Stimulated activated CD8-positive, alpha-beta memory T cell treated with anti-CD3 and anti-CD28 coated beads, Interleukin-15, amount 100 ng/mL, for 24 hours (primary cell): ENCODE results near the gene ACER1.
"Not testable (repeated sequence)": the region's sequence is repeated elsewhere in the genome, so short reads cannot be mapped to it uniquely, and the experiment has no call there.

Experiments
- DNase-seq: peaks from one replicate; pipeline ENCODE4 v3.0.0-alpha.2; 2020; ENCODE audit warnings: low read depth

Gene ACER1, protein sequence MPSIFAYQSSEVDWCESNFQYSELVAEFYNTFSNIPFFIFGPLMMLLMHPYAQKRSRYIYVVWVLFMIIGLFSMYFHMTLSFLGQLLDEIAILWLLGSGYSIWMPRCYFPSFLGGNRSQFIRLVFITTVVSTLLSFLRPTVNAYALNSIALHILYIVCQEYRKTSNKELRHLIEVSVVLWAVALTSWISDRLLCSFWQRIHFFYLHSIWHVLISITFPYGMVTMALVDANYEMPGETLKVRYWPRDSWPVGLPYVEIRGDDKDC

DNA sequence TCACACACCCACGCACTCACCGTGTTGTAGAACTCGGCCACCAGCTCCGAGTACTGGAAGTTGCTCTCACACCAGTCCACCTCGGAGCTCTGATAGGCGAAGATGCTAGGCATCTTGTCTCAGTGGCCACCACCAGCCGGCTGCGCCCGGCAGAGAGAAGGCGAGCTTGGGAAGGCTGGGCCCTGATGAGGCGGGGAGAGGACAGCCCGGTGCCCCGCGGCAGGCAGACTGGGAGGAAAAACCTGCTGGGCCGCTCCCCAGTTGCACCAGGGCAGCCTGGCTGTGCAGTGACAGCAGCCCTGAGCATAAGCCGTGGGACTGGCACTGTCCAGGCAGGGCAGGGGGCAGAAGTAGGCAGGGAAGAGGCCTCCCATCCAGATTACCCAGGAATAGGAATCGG, at the start of gene ACER1:
TSS of gene ACER1 (minus strand) at position 174 of the 400 bp plus-strand sequence. CDS start at position 113, 61 bp downstream.
- no peak for DNase-seq

DNA sequence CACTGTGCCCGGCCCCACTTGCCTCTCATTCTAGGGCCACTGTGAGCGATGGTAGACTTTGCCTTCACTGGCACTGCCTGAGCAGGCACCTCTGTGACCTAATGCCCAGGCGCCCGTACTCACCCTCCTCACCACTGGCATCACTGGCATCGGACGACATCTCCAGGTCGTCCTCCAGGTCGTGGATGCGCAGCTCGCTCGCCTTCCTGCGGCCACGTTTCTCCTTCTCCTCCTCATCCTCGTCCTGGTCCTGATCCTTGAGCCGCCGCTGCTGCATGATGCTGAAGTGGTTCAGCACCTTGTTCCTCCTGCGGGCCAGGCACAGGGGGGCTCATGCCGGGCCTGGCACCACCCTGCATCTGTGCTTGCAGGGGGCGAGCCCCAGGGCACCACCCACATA, 49.8 kb upstream of the ACER1 start:
- DNase-seq, result no peak

DNA sequence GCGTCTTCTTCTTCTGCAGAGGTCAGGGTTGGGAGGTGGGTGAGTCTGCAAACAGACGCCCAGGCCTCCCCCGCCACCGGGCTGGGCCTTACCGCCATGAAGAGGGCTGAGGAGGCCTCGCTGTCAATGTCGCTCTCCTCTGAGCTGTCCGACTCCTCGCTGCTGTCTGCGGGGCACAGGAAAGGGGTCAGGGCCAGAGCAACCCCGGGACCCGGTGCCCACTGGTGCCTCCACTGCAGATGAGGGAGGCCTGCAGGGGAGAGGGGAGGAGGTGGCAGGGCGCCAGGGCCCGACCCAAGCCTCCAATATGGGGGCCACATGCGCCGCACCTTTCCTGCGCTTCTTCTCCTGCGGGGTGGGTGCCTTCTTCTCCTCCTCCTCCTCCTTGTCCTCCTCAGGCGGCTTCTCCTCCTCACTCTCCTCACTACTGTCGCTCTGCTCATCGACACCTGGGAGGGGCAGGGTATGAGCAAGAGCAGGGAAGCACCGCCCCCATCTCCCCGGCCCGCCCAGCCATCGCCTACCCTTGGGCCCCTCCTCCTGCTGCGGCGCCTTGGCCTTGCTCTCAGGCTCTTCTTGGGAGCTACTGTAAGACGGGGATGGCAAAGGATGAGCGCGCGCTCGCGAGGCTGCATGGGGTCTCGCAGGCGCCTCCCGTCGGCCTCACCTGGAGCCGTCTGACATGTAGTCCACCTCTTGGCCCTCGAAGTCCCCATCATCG, 47.8 kb upstream of the ACER1 start:
- DNase-seq, result no peak

DNA sequence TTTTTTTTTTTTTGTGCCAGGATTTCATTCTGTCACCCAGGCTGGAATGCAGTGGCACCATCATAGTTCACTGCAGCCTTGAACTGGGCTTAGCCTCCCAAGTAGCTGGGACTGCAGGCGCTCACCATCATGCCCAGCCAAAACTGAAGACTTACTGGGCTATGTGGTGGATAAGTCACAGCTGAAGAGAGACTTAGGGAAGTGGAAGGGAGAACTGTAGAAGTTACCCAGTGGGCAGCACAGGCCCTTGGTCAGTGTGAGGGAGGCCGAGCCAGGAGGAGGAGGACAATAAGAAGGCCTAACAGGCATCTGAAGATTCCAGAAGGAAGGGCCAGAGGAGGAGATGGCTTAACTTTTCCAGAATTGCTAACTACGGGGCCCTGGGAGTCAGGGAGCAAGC, 46.3 kb upstream of the ACER1 start:
- no peak for DNase-seq

DNA sequence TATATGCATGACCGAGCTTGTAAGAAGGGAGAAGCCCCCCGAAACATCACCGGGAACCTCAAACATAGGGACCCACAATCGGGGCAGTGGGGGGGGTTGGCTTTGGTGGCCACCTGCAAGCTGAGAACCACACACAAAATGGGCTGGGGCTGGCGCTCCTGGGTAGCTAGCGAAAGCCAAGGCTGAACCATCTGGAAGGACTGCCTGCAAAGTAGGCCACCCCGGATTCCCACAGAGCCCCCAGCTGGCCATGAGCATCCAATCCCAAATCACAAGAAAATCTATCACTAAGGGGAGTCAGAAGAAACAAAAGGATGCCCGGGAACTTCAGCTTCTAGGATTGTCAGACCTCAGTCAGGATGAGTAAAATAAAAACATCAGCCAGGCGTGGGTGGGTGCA, 45.1 kb upstream of the ACER1 start:
- DNase-seq, result no peak

DNA sequence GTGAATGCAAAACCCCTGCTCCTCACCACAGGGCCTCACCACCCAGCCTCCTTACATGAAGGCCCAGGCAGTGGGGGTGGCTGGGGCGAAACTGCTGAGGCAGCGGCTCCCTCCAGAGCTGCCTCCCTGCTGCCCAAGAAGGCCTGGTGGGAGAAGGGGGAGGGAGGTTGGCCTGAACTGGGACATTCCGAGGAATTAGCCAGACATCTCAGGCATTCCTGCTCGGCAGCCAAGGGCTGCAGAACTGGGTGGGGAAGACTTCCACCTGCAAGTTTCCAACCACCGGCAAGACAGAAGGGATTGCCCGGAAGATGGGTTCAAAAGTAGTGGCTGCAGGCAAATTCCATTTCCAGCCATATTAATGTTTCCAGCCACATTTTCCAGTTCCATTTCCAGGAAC, 44.6 kb upstream of the ACER1 start:
- DNase-seq, result no peak

DNA sequence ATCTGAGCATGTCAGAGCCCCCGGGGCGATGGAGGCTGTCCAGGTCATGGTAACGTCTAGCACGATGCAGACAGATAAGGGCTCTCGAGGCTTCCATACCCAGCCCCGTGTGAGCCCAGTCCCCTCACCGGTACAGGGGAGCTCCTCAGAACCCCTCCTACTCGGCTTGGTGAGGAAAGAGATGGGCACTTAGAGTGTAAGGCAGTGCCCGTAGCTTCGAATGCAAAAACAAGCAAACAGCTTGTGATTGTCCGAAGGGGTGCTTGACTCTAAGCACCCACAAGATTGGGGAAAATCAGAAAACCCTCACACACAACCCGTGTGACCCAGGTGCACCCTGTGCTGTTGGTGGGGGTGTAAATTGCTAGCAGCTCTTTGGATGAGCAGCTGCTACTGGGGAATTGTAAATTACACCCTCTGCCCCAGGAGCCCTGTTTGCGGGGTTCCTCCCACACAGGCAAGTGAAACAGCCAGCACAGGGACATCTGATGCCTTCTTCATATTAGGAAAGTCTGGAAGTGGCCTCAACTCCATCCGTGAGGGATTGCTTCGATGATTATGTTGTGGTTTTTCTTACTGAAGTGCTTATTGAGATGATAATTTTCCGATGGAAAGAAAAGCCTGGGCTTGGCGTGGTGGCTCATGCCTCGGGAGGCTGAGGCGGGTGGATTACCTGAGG, 43.2 kb upstream of the ACER1 start:
- no peak for DNase-seq

DNA sequence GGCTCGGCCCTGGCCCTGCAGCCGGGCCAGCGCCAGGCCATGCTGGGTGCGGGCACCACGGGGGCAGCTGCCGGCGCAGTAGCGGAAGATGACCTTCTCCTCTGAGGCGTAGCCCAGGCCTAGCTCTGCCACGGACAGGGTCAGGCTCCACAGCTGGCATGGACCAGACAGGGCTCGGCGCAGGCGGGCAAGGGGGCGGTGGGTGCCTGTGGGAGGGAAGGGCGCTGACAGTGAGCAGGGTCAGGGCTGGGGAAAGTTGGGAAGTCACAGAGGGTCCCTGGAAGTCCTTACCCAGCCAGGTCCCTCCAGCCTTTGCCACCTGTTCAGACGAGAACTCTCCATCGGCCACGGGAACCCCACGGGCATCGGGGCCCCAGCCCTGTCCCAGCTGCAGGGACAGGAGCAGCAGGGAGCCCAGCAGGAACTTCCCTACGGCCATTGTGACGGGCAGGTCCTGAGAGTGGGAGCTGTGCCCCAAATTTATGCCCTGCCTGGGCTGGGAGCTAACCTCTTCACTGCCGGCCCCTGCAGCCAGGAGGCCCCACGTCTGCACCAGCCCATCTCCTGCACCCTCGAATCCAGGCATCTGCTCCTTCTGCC, 42.1 kb upstream of the ACER1 start, which contains the start of gene PSPN:
TSS of gene PSPN (minus strand) at position 523 of the 600 bp plus-strand sequence. CDS start at position 439, 84 bp downstream.
- no peak for DNase-seq

DNA sequence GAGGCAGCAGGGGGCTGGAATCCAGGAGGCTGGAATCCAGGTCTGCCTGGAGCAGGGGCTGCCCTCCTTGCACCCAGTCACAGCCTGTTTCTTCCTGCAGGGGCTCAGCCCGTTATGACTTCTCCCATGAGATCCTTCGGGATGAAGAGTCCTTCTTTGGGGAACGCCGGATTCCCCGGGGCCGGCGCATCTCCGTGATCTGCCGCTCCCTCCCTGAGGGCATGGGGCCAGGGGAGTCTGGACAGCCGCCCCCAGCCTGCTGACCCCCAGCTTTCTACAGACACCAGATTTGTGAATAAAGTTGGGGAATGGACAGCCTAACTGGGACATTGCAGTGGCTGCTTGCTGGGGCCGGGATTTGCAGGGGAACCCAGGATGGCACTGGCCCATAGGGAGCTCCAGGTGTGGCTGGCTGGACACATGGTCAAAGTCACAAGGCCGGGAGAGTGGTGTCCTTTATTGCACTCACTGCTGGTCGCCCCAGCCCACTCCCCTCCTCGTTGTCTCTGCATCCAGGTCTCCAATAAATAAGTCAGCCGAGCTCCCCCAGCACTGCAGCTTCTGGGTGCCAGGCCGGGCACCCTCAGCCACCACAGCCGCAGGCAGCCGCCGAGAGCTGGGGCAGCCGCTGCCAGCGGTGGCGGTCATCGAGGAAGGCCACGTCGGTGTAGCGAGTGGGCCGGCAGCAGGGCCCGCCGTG, 41.4 kb upstream of the ACER1 start:
- no peak for DNase-seq

DNA sequence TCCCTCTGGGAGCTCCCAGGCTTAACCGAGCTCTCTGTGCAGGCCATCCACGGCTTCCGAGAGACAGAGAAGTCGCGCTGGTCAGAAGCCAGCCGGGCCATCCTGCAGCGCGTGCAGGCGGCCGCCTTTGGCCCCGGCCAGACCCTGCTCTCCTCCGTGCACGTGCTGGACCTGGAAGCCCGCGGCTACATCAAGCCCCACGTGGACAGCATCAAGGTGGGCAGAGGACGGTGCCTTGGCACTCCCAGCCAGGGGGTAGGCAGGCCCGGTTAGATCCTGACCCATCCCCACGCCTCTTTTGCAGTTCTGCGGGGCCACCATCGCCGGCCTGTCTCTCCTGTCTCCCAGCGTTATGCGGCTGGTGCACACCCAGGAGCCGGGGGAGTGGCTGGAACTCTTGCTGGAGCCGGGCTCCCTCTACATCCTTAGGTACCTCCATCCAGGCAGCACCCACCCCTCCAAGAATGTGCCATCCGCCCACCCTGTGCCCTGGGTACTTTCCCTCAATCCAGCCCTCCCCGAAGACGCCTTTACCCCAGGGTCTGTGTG, 40.8 kb upstream of the ACER1 start:
- DNase-seq, result no peak

DNA sequence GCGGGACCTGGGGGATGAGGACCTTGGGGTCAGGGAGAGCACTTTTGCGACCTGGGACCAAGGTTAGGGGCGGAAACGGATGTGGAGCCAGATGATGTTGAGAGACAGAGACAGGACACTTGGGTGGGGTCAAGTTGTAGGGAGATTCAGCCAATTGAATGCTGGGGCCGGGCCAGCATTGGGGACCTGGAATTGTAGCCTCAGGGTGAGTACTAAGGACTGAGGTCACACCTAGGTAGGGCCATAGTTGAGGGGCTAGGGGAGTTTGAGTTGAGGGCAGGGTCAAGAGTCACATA, 40.3 kb upstream of the ACER1 start:
- no peak for DNase-seq

DNA sequence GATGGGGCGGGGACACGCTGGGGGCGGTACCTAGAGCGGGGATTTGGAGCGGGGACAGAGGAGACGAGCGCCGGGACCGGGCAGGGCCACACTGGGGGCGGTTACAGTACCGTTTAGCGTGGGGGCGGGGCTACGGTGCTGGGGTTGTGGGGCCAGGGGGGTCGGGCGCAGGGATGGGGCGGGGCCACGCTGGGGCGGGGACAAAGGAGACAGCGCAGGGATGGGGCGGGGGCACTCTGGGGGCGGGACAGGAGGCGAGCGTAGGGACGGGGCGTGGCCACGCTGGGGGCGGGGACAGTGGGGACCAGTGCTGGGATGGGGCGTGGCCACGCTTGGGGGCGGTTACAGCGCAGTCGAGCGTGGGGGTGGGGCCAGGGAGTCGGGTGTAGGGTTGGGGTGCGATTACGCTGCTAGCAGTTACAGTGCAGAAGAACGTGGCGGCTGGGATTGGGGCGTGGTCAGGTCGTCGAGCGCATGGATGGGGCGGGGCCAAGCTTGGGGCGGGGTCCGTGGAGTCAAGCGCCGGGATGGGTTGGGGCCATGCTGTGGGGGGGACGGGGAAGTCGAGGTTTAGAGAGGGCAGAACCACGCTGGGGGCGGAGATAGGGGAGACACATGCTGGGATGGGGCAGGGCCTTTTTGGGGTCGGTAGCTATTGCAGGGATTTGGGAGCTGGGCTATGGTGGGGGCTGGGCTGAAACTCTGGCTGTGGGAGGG, 39.8 kb upstream of the ACER1 start:
- DNase-seq, result peak; percentile 98

DNA sequence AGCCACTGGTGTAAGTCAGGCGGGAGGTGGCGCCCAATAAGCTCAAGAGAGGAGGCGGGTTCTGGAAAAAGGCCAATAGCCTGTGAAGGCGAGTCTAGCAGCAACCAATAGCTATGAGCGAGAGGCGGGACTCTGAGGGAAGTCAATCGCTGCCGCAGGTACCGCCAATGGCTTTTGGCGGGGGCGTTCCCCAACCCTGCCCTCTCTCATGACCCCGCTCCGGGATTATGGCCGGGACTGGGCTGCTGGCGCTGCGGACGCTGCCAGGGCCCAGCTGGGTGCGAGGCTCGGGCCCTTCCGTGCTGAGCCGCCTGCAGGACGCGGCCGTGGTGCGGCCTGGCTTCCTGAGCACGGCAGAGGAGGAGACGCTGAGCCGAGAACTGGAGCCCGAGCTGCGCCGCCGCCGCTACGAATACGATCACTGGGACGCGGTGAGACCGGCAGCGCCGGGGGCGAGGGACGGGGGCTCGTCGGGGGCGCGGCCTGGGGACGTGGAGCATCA, 39.2 kb upstream of the ACER1 start, which contains the start of gene ALKBH7:
TSS of gene ALKBH7 (plus strand) at position 201 of the 502 bp plus-strand sequence. CDS start at position 228, 27 bp downstream.
- peak; percentile 59 for DNase-seq

DNA sequence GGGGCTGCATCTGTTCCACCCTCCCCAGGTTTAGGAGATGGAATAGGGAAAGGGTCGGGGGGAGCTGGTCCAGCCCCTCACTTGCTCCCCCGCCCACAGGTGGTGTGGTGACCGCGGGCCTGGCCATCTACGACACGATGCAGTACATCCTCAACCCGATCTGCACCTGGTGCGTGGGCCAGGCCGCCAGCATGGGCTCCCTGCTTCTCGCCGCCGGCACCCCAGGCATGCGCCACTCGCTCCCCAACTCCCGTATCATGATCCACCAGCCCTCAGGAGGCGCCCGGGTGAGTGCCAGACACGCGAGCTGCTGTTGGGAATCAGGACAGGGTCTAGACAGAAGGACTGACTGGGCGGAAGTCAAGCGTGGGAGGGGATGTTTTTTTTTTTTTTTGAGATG, 30.9 kb upstream of the ACER1 start:
- DNase-seq, result no peak

DNA sequence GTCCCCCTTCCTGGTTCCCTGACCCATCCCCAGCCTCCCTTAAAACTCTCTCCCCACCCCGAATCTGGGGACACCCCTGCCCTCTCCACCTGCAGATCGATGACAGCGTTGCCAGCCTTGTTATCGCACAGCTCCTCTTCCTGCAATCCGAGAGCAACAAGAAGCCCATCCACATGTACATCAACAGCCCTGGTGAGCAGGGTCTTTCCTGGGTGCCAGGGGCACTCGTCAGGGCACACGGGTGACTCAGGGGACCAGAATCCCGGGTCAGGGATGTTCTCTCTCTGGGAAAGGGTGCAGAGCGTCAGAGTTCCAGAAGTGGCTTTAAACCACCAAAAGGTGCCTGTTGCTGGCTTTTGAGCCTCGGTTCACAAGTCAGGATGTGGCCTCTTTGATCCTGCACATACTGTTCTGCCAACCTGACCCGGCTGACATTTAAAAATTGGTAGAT, 29.0 kb upstream of the ACER1 start:
- no peak for DNase-seq

DNA sequence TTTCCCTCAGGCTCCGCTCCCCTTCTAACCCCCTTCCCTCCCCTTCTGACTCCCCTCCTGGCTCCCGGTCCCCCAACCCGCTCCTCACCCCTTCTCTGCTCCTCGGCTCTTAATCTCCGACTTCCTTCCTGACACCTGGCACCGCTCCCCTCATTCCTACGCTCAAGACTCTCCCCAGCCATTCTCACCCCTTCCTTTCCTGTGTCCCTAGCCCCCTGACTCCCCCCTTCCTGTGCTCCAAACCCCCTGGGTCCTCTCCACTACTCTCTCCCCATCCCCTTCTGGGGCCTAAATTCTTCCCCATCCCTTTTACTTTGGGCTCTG, 28.6 kb upstream of the ACER1 start:
- DNase-seq, result no peak

DNA sequence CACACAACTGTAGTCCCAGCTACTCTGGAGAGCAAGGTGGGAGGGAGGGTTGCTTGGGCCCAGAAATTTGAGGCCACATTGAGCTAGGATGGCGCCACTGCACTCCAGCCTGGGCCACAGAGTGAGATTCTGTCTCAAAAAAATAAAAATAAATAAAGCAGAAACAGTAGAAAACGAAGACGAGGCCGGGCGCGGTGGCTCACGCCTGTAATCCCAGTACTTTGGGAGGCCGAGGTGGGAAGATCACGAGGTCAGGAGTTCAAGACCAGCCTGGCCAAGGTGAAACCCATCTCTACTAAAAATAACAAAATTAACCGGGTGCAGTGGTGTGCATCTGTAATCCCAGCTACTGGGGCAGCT, 27.4 kb upstream of the ACER1 start:
- not testable (repeated sequence) for DNase-seq

DNA sequence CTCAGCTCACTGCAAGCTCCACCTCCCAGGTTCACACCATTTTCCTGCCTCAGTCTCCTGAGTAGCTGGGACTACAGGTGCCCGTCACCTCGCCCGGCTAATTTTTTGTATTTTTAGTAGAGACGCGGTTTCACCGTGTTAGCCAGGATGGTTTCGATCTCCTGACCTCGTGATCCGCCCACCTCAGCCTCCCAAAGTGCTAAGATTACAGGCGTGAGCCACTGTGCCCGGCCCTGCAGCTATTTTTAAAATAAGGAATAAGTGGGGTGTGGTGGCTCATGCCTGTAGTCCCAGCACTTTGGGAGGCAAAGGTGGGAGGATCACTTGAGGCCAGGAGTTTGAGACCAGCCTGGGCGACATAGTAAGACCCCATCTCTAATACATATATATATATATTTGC, 27.0 kb upstream of the ACER1 start:
- not testable (repeated sequence) for DNase-seq

DNA sequence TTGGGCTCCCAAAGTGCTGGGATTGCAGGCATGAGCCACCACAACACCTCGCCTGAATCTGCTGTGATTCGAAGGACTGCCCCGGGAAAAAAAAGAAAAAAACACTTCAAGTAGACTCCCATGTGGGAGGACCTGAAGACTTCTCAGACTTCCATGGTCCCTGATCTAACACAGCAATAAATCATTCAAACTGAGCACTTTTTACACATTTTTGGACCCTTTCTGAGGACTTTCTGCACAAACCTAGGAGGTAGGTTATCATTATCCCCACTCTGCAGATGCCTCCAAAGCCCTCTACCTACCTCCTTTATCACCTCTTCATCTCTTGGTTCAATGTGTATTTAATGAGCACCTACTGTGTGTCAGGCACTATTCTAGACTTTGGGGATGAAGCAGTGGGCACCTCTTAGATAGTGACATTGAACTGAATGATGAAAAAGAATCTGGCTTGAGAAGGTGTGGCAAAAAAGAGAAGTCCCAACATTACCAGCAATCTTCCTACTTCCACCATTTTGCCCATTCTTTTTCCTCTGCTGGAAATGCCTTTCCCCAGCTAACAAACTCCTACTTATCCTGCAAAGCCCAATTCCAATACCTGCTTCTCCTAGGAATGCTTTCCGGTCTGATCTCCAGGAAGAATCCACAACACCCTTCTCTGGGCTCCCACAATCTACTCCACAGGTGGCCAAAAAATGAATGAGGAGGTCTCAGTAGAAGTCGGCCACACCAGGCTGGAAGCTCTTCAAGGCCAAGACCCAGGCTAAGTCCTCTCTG, 26.3 kb upstream of the ACER1 start:
- DNase-seq, result no peak

DNA sequence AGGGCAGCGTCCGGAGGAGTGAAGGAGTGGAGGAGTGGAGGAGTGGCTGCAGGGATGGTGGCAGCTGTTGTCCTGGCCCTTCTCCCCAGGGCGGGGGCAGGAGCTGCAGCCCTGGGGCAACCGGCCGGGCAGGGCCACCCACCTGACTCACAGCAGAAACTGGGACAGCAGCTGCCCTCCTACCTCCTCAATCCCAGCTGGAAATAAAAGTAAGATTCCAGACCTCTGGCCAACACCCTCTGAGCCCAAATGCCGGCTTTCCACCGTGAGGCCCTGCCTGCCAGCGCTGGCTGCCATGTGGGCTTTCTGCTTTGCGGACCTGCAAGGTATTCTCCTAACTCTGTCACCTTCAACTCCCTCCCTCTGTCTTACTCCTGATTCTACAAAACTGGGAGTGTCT, 24.6 kb upstream of the ACER1 start:
- DNase-seq, result no peak
